ENCODE measurements around the gene ARPC1B. TPM values are rescaled to one million over a fixed set of nuclear protein-coding genes. Genes with fewer than 3 reads are reported as not detected.

The ARPC1B gene
- polyA plus RNA-seq, 1 of the 3 experiments (the other 2 are of a cell fraction) = 836 TPM

DNA sequence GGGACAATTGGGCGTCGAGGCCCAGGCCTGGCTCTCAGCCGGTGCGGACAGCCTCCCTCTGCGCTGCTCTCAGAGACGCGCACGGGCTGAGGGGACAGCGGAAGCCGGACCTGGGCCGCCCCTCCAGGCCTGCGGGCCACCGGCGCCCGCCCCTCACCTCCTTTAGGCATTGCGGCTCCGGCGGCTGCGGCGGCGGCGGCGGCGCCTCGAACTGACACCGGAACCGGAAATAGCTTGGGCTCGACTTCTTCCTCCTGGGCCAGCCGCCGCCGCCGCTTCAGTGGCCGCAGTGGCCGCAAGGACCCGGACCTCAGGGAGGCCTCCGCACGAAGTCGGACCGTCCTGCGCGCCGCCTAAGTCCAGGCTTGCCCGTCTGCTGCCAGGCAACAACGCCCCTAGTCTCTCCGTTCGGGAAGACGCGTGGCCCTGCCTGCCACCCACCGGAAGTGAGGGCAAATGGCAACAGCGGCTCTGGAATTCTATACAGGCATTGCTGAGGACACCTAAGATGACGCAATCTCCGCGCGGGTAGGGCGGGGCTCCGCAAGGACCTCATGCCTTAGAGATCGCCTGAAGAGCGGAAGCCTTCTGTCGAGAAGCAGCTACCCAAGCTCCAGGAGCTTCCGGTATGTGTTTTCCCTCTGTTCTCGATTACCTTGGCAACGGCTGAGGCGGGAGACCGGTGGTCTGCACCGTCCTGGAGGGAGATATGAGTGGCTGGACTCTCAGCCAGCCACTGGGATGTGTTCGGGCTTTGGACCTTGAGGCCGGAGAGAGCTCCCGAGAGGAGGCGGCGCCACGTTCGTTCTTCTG is 34.1 kb downstream of the ARPC1B start, which contains the start of the genes BUD31 and PDAP1:
BUD31 (plus strand) TSS at position 591 of the 813 bp plus-strand sequence. CDS start 2,124 bp downstream, outside the sequence.
PDAP1 (minus strand) TSS at position 219 of the 813 bp plus-strand sequence; CDS start at position 170, 49 bp downstream.
- TF ChIP-seq JUND (IDR thresholded peaks at IDR 0.05) = peak; percentile 43; the same call in 1 of the 2 replicates
- TF ChIP-seq FOXJ3 (CRISPR knock-in tag; IDR thresholded peaks at IDR 0.05) = no peak; the same call in 1 of the 2 replicates
- TF ChIP-seq, protein P1, sequence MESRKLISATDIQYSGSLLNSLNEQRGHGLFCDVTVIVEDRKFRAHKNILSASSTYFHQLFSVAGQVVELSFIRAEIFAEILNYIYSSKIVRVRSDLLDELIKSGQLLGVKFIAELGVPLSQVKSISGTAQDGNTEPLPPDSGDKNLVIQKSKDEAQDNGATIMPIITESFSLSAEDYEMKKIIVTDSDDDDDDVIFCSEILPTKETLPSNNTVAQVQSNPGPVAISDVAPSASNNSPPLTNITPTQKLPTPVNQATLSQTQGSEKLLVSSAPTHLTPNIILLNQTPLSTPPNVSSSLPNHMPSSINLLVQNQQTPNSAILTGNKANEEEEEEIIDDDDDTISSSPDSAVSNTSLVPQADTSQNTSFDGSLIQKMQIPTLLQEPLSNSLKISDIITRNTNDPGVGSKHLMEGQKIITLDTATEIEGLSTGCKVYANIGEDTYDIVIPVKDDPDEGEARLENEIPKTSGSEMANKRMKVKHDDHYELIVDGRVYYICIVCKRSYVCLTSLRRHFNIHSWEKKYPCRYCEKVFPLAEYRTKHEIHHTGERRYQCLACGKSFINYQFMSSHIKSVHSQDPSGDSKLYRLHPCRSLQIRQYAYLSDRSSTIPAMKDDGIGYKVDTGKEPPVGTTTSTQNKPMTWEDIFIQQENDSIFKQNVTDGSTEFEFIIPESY (IDR thresholded peaks at IDR 0.05; ENCODE audit: borderline replicate concordance, low read depth) = 0 out of 2 replicates have a peak, but pooled peaks have one; percentile 12
- TF ChIP-seq NFIC (IDR thresholded peaks at IDR 0.05; ENCODE audit: borderline replicate concordance) = no peak
- TF ChIP-seq FOSL2 (IDR thresholded peaks at IDR 0.05; ENCODE audit: borderline replicate concordance, low read depth) = peak; percentile 9; the same call in 1 of the 2 replicates
- peak; percentile 99 for TF ChIP-seq POLR2AphosphoS5 (IDR thresholded peaks at IDR 0.05; ENCODE audit: low read depth, low read length)
- peak; percentile 96 for TF ChIP-seq TAF1 (IDR thresholded peaks at IDR 0.05; ENCODE audit: borderline replicate concordance, low read depth, low read length)
- TF ChIP-seq YY1 (IDR thresholded peaks at IDR 0.05; ENCODE audit: low read depth) = peak; percentile 73
- TF ChIP-seq MXI1 (IDR thresholded peaks at IDR 0.05; ENCODE audit: low read depth, low read length) = peak; percentile 86
- peak; percentile 54; the same call in 1 of the 2 replicates for TF ChIP-seq RCOR1 (IDR thresholded peaks at IDR 0.05; ENCODE audit: low read length)
- TF ChIP-seq, protein P2, sequence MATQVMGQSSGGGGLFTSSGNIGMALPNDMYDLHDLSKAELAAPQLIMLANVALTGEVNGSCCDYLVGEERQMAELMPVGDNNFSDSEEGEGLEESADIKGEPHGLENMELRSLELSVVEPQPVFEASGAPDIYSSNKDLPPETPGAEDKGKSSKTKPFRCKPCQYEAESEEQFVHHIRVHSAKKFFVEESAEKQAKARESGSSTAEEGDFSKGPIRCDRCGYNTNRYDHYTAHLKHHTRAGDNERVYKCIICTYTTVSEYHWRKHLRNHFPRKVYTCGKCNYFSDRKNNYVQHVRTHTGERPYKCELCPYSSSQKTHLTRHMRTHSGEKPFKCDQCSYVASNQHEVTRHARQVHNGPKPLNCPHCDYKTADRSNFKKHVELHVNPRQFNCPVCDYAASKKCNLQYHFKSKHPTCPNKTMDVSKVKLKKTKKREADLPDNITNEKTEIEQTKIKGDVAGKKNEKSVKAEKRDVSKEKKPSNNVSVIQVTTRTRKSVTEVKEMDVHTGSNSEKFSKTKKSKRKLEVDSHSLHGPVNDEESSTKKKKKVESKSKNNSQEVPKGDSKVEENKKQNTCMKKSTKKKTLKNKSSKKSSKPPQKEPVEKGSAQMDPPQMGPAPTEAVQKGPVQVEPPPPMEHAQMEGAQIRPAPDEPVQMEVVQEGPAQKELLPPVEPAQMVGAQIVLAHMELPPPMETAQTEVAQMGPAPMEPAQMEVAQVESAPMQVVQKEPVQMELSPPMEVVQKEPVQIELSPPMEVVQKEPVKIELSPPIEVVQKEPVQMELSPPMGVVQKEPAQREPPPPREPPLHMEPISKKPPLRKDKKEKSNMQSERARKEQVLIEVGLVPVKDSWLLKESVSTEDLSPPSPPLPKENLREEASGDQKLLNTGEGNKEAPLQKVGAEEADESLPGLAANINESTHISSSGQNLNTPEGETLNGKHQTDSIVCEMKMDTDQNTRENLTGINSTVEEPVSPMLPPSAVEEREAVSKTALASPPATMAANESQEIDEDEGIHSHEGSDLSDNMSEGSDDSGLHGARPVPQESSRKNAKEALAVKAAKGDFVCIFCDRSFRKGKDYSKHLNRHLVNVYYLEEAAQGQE (IDR thresholded peaks at IDR 0.05; ENCODE audit: low read depth, low read length) = peak; percentile 62
- 0 out of 2 replicates have a peak, but pooled peaks have one; percentile 45 for TF ChIP-seq RFX5 (IDR thresholded peaks at IDR 0.05; ENCODE audit: low read length)
- no peak for TF ChIP-seq NRF1 (IDR thresholded peaks at IDR 0.05; ENCODE audit: low read depth, low read length)
- peak; percentile 5; the same call in 1 of the 2 replicates for TF ChIP-seq SMC3 (IDR thresholded peaks at IDR 0.05; ENCODE audit: low read depth, low read length)
- peak; percentile 79; the same call in 1 of the 2 replicates for TF ChIP-seq SIN3A (IDR thresholded peaks at IDR 0.05; ENCODE audit: borderline replicate concordance, low read depth, low read length)
- TF ChIP-seq GABPA (IDR thresholded peaks at IDR 0.05; ENCODE audit: low read depth) = peak; percentile 90
- TF ChIP-seq IRF3 (IDR thresholded peaks at IDR 0.05; ENCODE audit: low read depth, low read length) = no peak
- peak; percentile 16 to 74; a peak in 2 of 4 replicates for TF ChIP-seq EP300 (IDR thresholded peaks at IDR 0.05; ENCODE audit: borderline replicate concordance in 1 of 2, low read depth in 1 of 2, low read length in 1 of 2)
- peak; percentile 78 for TF ChIP-seq ELF1 (IDR thresholded peaks at IDR 0.05)
- TF ChIP-seq MAX (IDR thresholded peaks at IDR 0.05; ENCODE audit: low read depth) = peak; percentile 93; the same call in 1 of the 2 replicates
- Histone ChIP-seq H3K27ac (ENCODE audit: low read depth in 2 of 2, low read length in 1 of 2) (peak within 1 kb of the TSS; percentile 98 to 99), H3K9me2 (no peaks in the 10 kb centered on the region), H3K4me1 (ENCODE audit: control insufficient read depth in 1 of 2, insufficient read depth in 2 of 2, low read depth in 1 of 2, low read length in 1 of 2) (peaks cover 15 to 28% of the 10 kb centered on the region in 2 experiments), H3K27me3 (ENCODE audit: insufficient read depth) (no peaks in the 10 kb centered on the region), H3K4me3 (ENCODE audit: low read depth in 2 of 2, low read length in 1 of 2) (peak within 1 kb of the TSS; percentile 85 to 97), H4K20me1 (ENCODE audit: insufficient read depth) (peaks cover 52% of the 10 kb centered on the region), H3K36me3 (replicated peaks in 1 of 2; ENCODE audit: control insufficient read depth in 1 of 2, insufficient read depth in 2 of 2, low read length in 1 of 2) (peaks cover 43 to 49% of the 10 kb centered on the region in 2 experiments), H3K79me2 (ENCODE audit: insufficient read depth) (peaks cover 100% of the 10 kb centered on the region), H3K9me3 (no peaks in the 10 kb centered on the region), H3K9ac (peak within 1 kb of the TSS; percentile 96), H2AFZ (ENCODE audit: low read depth) (peak within 1 kb of the TSS; percentile 69), H3F3A (replicated peaks; ENCODE audit: insufficient read depth) (peaks cover 14% of the 10 kb centered on the region), H3K4me2 (peak within 1 kb of the TSS; percentile 91)
- peak; percentile 98 for DNase-seq
- 2% methylated on average over 33 of the region's 72 CpGs for WGBS (ENCODE audit: low lambda C conversion rate)
- POLR2A ChIA-PET = interaction anchor here (0.6 to 5.2 kb wide), 17 partner anchors 12 to 1019 kb away, joined by 3 to 102 read pairs (median 4); partner anchors contain the start of genes AP4M1, ARPC1A, CPSF4 and FAM200A
- CTCF ChIA-PET = interaction anchor here (0.7 to 3.5 kb wide), 5 partner anchors 9 to 368 kb away, joined by 3 to 16 read pairs (median 4); no protein-coding TSS in a partner anchor

Measured in SK-N-SH (cell line).